ENCODE measurements around the gene PCK1. TPM values are rescaled to one million over a fixed set of nuclear protein-coding genes. Genes with fewer than 3 reads are reported as not detected.

Gene PCK1
- total RNA-seq, 1 experiment from 2014 or later = not detected

- no peak overlapping the region for H3K18ac ChIP-seq (ENCODE audit: insufficient read length, low read depth, low read length)
- Mint-ChIP-seq H3K36me3 (ENCODE audit: insufficient read depth in 1 of 3, low read depth in 3 of 3) (peaks cover 0 to 8% (median 2%) of the 10 kb centered on the region in 3 experiments; a peak in 5 of 7 replicates), H3K4me1 (peaks cover 3 to 7% of the 10 kb centered on the region in 2 experiments; a peak in 3 of 4 replicates), H3K27me3 (ENCODE audit: low read depth) (peaks cover 22% of the 10 kb centered on the region), H3K27ac (no peak overlapping the region), H3K4me3 (no peak overlapping the region), H3K9me3 (peaks cover 16 to 22% of the 10 kb centered on the region in 2 experiments)
- H4K8ac ChIP-seq (replicated peaks; ENCODE audit: insufficient read length, low read depth, low read length) = no peak overlapping the region
- H4K5ac ChIP-seq (ENCODE audit: insufficient read length, low read depth, low read length) = no peak overlapping the region
- no peak overlapping the region for H2BK20ac ChIP-seq (ENCODE audit: low read depth, low read length, poor library complexity, severe bottlenecking)
- H2AK5ac ChIP-seq (ENCODE audit: insufficient read length, low read length) = no peak overlapping the region
- H3K4me2 ChIP-seq (ENCODE audit: insufficient read depth, insufficient read length, low read length) = no peak overlapping the region
- H2AFZ ChIP-seq (ENCODE audit: low read length) = no peak overlapping the region
- H2BK120ac ChIP-seq (ENCODE audit: low read depth, low read length, poor library complexity, severe bottlenecking) = no peak overlapping the region
- H4K91ac ChIP-seq (ENCODE audit: insufficient read length, low read depth, low read length) = no peak overlapping the region
- no peaks in the 10 kb centered on the region for H3K23me2 ChIP-seq (ENCODE audit: insufficient read length, low read depth, low read length, poor library complexity, severe bottlenecking)
- no peak overlapping the region for H3T11ph ChIP-seq (ENCODE audit: low read length)
- no peak overlapping the region for H3K23ac ChIP-seq (ENCODE audit: insufficient read length, low read depth, low read length)
- H3K9me3 ChIP-seq (ENCODE audit: control insufficient read depth, low read depth, low read length) = peaks cover 2% of the 10 kb centered on the region
- no peaks in the 10 kb centered on the region for H3K27me3 ChIP-seq (ENCODE audit: insufficient read depth, low read length)
- H4K20me1 ChIP-seq (ENCODE audit: control insufficient read depth, insufficient read depth, insufficient read length) = no peaks in the 10 kb centered on the region
- H3K27ac ChIP-seq (ENCODE audit: insufficient read length, low read depth, low read length) = no peak overlapping the region
- DNase-seq = no peak
- H3K4ac ChIP-seq (ENCODE audit: low read depth, low read length) = no peak overlapping the region
- H3K56ac ChIP-seq (ENCODE audit: insufficient read length, low read depth, low read length) = no peak overlapping the region
- H2BK12ac ChIP-seq (ENCODE audit: insufficient read length, low read depth, low read length) = no peak overlapping the region
- H3K4me1 ChIP-seq (ENCODE audit: insufficient read depth, low read length) = no peaks in the 10 kb centered on the region
- no peak overlapping the region for H2BK15ac ChIP-seq (ENCODE audit: low read depth, low read length)
- no peak for TF ChIP-seq CTCF (conservative IDR thresholded peaks at IDR 0.05)
- no peak overlapping the region for H2BK5ac ChIP-seq (ENCODE audit: insufficient read length, low read length)
- no peaks in the 10 kb centered on the region for H3K79me2 ChIP-seq (ENCODE audit: insufficient read depth, low read length)
- H3K9ac ChIP-seq (ENCODE audit: extremely low read depth, insufficient read length, low read length) = no peak overlapping the region
- no peak overlapping the region for H3K14ac ChIP-seq (ENCODE audit: insufficient read depth, low read length)
- no CpG with 5 or more reads among the region's 4 CpGs for WGBS (ENCODE audit: extremely low coverage, insufficient read length, low lambda C conversion rate)
- no peaks in the 10 kb centered on the region for H3K79me1 ChIP-seq (ENCODE audit: insufficient read depth, low read depth, low read length, poor library complexity, severe bottlenecking)
Measured at GRCh38 chr20:57530327-57530981, 30.5 kb upstream of the PCK1 start.

Measured in H9 (cell line).